SK-N-SH (cell line): ENCODE results near the gene PAQR5. TPM values are rescaled to one million over a fixed set of nuclear protein-coding genes. Genes with fewer than 3 reads are reported as not detected.
A peak's percentile ranks its signal among the peaks of the same experiment; 100 is the strongest.

Source experiments
- CTCF ChIA-PET: fragments of 300-600, 350-600 bp; formaldehyde crosslinking; extraction: SDS; loops from one replicate; lab custom pipeline; 2021; lab: Yijun Ruan, JAX
- POLR2A ChIA-PET: fragments of 350-600 bp; sonication (Branson Sonifier 250); formaldehyde crosslinking; extraction: SDS; loops from one replicate; lab custom pipeline; 2020; ENCODE audit warnings: antibody characterized with exemption, inconsistent platforms; lab: Yijun Ruan, JAX
- DNase-seq: peaks from one replicate; pipeline ENCODE4 v3.0.0; 2012
- H2AFZ ChIP-seq: fragments of 200-600 bp; sonication (generic); 2 replicates; pipeline ENCODE4 v1.8.1; 2016; ENCODE audit warnings: antibody characterized with exemption, mild to moderate bottlenecking, low read depth
- H3F3A ChIP-seq: fragments of 200-600 bp; sonication (generic); replicated peaks from 2 replicates; pipeline ENCODE3; 2016; ENCODE audit warnings: antibody characterized with exemption, mild to moderate bottlenecking; ENCODE audit not compliant: insufficient read depth
- H3K27ac ChIP-seq, 2 experiments: fragments of 200-500 bp in 1 of 2; fragments of 200-600 bp in 1 of 2; sonication (Bioruptor generic) in 1 of 2; sonication (generic), shearing (Covaris generic) in 1 of 2; 2 replicates each; pipeline versions ENCODE4 v1.5.1 to v1.6.1; 2014 to 2016; ENCODE audit warnings: low read depth in 2 of 2, inconsistent platforms in 1 of 2, low read length in 1 of 2, mild to moderate bottlenecking in 1 of 2, mixed read lengths in 1 of 2
- H3K27me3 ChIP-seq: fragments of 200-600 bp; sonication (generic), shearing (Covaris generic); 2 replicates; pipeline ENCODE4 v1.6.1; 2016; ENCODE audit warnings: mixed run types; ENCODE audit not compliant: insufficient read depth
- H3K36me3 ChIP-seq, 2 experiments: fragments of 200-500 bp in 1 of 2; fragments of 200-600 bp in 1 of 2; sonication (Bioruptor generic) in 1 of 2; sonication (generic) in 1 of 2; replicated peaks in 1 of 2; 2 replicates each; pipeline versions ENCODE3 to v1.5.1; 2014 to 2016; ENCODE audit warnings: low read length in 1 of 2, mild to moderate bottlenecking in 1 of 2; ENCODE audit not compliant: insufficient read depth in 2 of 2, control insufficient read depth in 1 of 2
- H3K4me1 ChIP-seq, 2 experiments: fragments of 200-500 bp in 1 of 2; fragments of 200-600 bp in 1 of 2; sonication (Bioruptor generic) in 1 of 2; sonication (generic), shearing (Covaris generic) in 1 of 2; 2 replicates each; pipeline versions ENCODE4 v1.5.1 to v1.6.1; 2014 to 2016; ENCODE audit warnings: low read depth in 1 of 2, low read length in 1 of 2, mixed run types in 1 of 2; ENCODE audit not compliant: insufficient read depth in 2 of 2, control insufficient read depth in 1 of 2
- H3K4me2 ChIP-seq: fragments of 200-600 bp; sonication (generic), shearing (Covaris generic); 2 replicates; pipeline ENCODE4 v1.6.1; 2017; ENCODE audit warnings: mixed run types
- H3K4me3 ChIP-seq, 2 experiments: fragments of 200-500 bp in 1 of 2; fragments of 200-600 bp in 1 of 2; sonication (Bioruptor generic) in 1 of 2; sonication (generic), shearing (Covaris generic) in 1 of 2; 2 replicates each; pipeline versions ENCODE4 v1.5.1 to v1.8.1; 2014 to 2016; ENCODE audit warnings: low read depth in 2 of 2, inconsistent platforms in 1 of 2, low read length in 1 of 2, mild to moderate bottlenecking in 1 of 2, mixed read lengths in 1 of 2, moderate library complexity in 1 of 2
- H3K79me2 ChIP-seq: fragments of 200-600 bp; sonication (generic); 2 replicates; pipeline ENCODE4 v1.8.1; 2017; ENCODE audit warnings: mild to moderate bottlenecking; ENCODE audit not compliant: insufficient read depth
- H3K9ac ChIP-seq: fragments of 200-600 bp; sonication (generic); 2 replicates; pipeline ENCODE4 v1.6.1; 2017; ENCODE audit warnings: mixed run types
- H3K9me2 ChIP-seq: fragments of 200-600 bp; sonication (generic); 2 replicates; pipeline ENCODE4 v1.6.1; 2017; ENCODE audit warnings: mixed run types
- H3K9me3 ChIP-seq: fragments of 200-600 bp; sonication (generic); 2 replicates; pipeline ENCODE4 v1.6.1; 2017; ENCODE audit warnings: mixed run types, mild to moderate bottlenecking, moderate library complexity
- H4K20me1 ChIP-seq: fragments of 200-600 bp; sonication (generic); 2 replicates; pipeline ENCODE4 v1.6.1; 2017; ENCODE audit warnings: mild to moderate bottlenecking, mixed run types; ENCODE audit not compliant: insufficient read depth
- ELF1 ChIP-seq: IDR thresholded peaks from 2 replicates; pipeline ENCODE4 v1.4.0; 2012
- EP300 ChIP-seq, 2 experiments: IDR thresholded peaks; 2 replicates each; pipeline versions ENCODE4 v1.4.0 to v1.6.1; 2012; ENCODE audit warnings: borderline replicate concordance in 1 of 2, low read depth in 1 of 2, low read length in 1 of 2
- EZH2phosphoT487 ChIP-seq: fragments of 200-600 bp; sonication (generic); IDR thresholded peaks from 2 replicates; pipeline ENCODE4 v1.6.1; 2017; ENCODE audit warnings: low read depth, mixed run types, mild to moderate bottlenecking, antibody characterized with exemption, moderate library complexity, borderline replicate concordance
- FOSL2 ChIP-seq: IDR thresholded peaks from 2 replicates; pipeline ENCODE4 v1.4.0; 2012; ENCODE audit warnings: low read depth, mild to moderate bottlenecking, moderate library complexity, borderline replicate concordance
- FOXJ3 ChIP-seq: sonication (generic); formaldehyde crosslinking; IDR thresholded peaks from 2 replicates; pipeline ENCODE4 v1.5.1; 2020; ENCODE audit warnings: mild to moderate bottlenecking, missing genetic modification reagents
- GATA2 ChIP-seq: sonication (generic); formaldehyde crosslinking; IDR thresholded peaks from 2 replicates; pipeline ENCODE4 v1.5.0; 2020; ENCODE audit warnings: mild to moderate bottlenecking, missing genetic modification reagents
- MEF2A ChIP-seq: IDR thresholded peaks from 2 replicates; pipeline ENCODE4 v1.4.0; 2012; ENCODE audit warnings: low read depth, borderline replicate concordance
- PBX3 ChIP-seq: IDR thresholded peaks from 2 replicates; pipeline ENCODE4; 2012
- POLR2AphosphoS5 ChIP-seq: IDR thresholded peaks from 2 replicates; pipeline ENCODE4 v1.6.1; 2012; ENCODE audit warnings: low read depth, low read length
- RAD21 ChIP-seq: IDR thresholded peaks from 2 replicates; pipeline ENCODE4 v1.6.1; 2012; ENCODE audit warnings: mild to moderate bottlenecking, low read length
- REST ChIP-seq: IDR thresholded peaks from 2 replicates; pipeline ENCODE4 v1.6.1; 2012; ENCODE audit warnings: mild to moderate bottlenecking, low read depth, low read length, moderate library complexity
- RFX5 ChIP-seq: IDR thresholded peaks from 2 replicates; pipeline ENCODE4 v1.6.1; 2012; ENCODE audit warnings: mild to moderate bottlenecking, improper control_type of control experiment, low read length
- RXRA ChIP-seq: IDR thresholded peaks from 2 replicates; pipeline ENCODE4 v1.4.0; 2012; ENCODE audit warnings: low read depth, mild to moderate bottlenecking, borderline replicate concordance
- TAF1 ChIP-seq: IDR thresholded peaks from 2 replicates; pipeline ENCODE4 v1.6.1; 2012; ENCODE audit warnings: low read depth, mild to moderate bottlenecking, low read length, moderate library complexity, borderline replicate concordance
- YY1 ChIP-seq: IDR thresholded peaks from 2 replicates; pipeline ENCODE4 v1.4.0; 2012; ENCODE audit warnings: low read depth, mild to moderate bottlenecking
- WGBS: methylation state at CpG from one replicate; pipeline ENCODE4 v1.1.6; 2017; ENCODE audit warnings: low lambda C conversion rate; 5-methylcytosine and 5-hydroxymethylcytosine counted together
- polyA plus RNA-seq, 3 experiments: library from polyadenylated mRNA; depleted of rRNA; stranded (reverse); fragments of >200 nt; gene quantifications; 2 replicates each; pipeline ENCODE4 v1.2.3, GENCODE V29; 2012
- TF ChIP-seq, protein P1 (sequence below): fragments of 150-350 bp; IDR thresholded peaks from 2 replicates; pipeline ENCODE4 v1.6.1; 2017; ENCODE audit warnings: antibody characterized with exemption, low read length, low read depth, borderline replicate concordance
- TF ChIP-seq, protein P2 (sequence below): IDR thresholded peaks from 2 replicates; pipeline ENCODE4 v1.4.0; 2012; ENCODE audit warnings: low read depth, borderline replicate concordance
- TF ChIP-seq, protein P3 (sequence below): IDR thresholded peaks from 2 replicates; pipeline ENCODE4 v1.4.0; 2012; ENCODE audit warnings: low read depth

PAQR5 gene
- polyA plus RNA-seq, 1 of the 3 experiments (the other 2 are of a cell fraction) = 3.9 TPM

GRCh38 chr15:69403594-69403993 lies 104.9 kb downstream of the PAQR5 start (continued):
- TF ChIP-seq, protein P1, sequence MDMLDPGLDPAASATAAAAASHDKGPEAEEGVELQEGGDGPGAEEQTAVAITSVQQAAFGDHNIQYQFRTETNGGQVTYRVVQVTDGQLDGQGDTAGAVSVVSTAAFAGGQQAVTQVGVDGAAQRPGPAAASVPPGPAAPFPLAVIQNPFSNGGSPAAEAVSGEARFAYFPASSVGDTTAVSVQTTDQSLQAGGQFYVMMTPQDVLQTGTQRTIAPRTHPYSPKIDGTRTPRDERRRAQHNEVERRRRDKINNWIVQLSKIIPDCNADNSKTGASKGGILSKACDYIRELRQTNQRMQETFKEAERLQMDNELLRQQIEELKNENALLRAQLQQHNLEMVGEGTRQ = no peak
- TF ChIP-seq TAF1 (no peak), FOXJ3 (no peak), RXRA (peak; percentile 64; the same call in 1 of the 2 replicates), MEF2A (peak; percentile 63; the same call in 1 of the 2 replicates), POLR2AphosphoS5 (peak; percentile 66; the same call in 1 of the 2 replicates)

DNA sequence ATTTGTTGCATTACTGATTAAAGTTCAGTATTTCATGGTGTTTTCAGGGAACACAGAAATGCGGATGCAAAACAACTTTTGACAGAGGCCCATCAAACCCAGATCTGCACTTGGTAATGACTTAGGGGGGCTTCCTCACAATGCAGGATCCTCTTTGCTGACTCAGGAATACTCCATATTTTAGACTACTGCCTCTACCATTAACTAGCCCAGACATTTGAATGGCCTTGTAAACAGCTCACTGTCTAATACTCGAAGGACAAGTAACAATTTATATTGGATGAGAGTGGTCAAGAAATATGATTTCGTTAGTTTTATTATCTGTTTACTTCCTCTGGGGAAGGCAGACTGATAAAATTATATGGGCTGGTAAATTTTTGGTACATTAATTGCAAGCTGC lies 106.4 kb downstream of the PAQR5 start:
- H3K9me2 ChIP-seq = no peaks in the 10 kb centered on the region
- peaks cover 63% of the 10 kb centered on the region for H3K79me2 ChIP-seq
- peaks cover 8 to 14% of the 10 kb centered on the region in 2 experiments for H3K4me1 ChIP-seq
- no peak overlapping the region for H3K9ac ChIP-seq
- no peak overlapping the region for H3K4me2 ChIP-seq
- no peak for DNase-seq
- H3K9me3 ChIP-seq = no peaks in the 10 kb centered on the region
- peaks cover 18% of the 10 kb centered on the region for H3F3A ChIP-seq
- TF ChIP-seq REST = no peak
- TF ChIP-seq PBX3 = no peak
- TF ChIP-seq, protein P2, sequence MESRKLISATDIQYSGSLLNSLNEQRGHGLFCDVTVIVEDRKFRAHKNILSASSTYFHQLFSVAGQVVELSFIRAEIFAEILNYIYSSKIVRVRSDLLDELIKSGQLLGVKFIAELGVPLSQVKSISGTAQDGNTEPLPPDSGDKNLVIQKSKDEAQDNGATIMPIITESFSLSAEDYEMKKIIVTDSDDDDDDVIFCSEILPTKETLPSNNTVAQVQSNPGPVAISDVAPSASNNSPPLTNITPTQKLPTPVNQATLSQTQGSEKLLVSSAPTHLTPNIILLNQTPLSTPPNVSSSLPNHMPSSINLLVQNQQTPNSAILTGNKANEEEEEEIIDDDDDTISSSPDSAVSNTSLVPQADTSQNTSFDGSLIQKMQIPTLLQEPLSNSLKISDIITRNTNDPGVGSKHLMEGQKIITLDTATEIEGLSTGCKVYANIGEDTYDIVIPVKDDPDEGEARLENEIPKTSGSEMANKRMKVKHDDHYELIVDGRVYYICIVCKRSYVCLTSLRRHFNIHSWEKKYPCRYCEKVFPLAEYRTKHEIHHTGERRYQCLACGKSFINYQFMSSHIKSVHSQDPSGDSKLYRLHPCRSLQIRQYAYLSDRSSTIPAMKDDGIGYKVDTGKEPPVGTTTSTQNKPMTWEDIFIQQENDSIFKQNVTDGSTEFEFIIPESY = no peak
- no peak for TF ChIP-seq YY1
- no peak for TF ChIP-seq RAD21
- no peak for TF ChIP-seq MEF2A
- TF ChIP-seq, protein P3, sequence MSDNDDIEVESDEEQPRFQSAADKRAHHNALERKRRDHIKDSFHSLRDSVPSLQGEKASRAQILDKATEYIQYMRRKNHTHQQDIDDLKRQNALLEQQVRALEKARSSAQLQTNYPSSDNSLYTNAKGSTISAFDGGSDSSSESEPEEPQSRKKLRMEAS = no peak
- no peak for TF ChIP-seq ELF1
- TF ChIP-seq EZH2phosphoT487 = no peak
- no peak for TF ChIP-seq TAF1
- TF ChIP-seq, protein P1 = no peak
- TF ChIP-seq EP300 (IDR thresholded peaks at IDR 0.05; ENCODE audit: borderline replicate concordance in 1 of 2, low read depth in 1 of 2, low read length in 1 of 2) = no peak
- TF ChIP-seq RFX5 = no peak
- no peak for TF ChIP-seq FOSL2
- TF ChIP-seq GATA2 (CRISPR knock-in tag) = no peak
- TF ChIP-seq RXRA = no peak
- TF ChIP-seq, all 33 proteins: peak for 0
- no peak overlapping the region for H2AFZ ChIP-seq
- H3K27me3 ChIP-seq = no peaks in the 10 kb centered on the region
- WGBS = 65% methylated on average over 3 of the region's 3 CpGs
- H4K20me1 ChIP-seq = no peaks in the 10 kb centered on the region
- ChIA-PET CTCF (interaction anchor here (0.6 to 5.7 kb wide), 3 partner anchors 10 to 347 kb away, joined by 3 to 58 read pairs (median 4); no protein-coding TSS in a partner anchor), POLR2A (no interaction called here)
- peak overlapping the region in 1 of 2 experiments; percentile 82; a peak in 1 of 4 replicates for H3K27ac ChIP-seq
- H3K4me3 ChIP-seq = no peak overlapping the region
- H3K36me3 ChIP-seq = peaks cover 0 to 4% of the 10 kb centered on the region in 2 experiments
